Panc1 (cell line): ENCODE measurements around the gene PPP3CB.

Experiments used
- POLR2AphosphoS5 ChIP-seq: IDR thresholded peaks from 2 replicates; pipeline ENCODE4 v1.6.1; 2012; ENCODE audit warnings: mild to moderate bottlenecking, low read depth, low read length, moderate library complexity
- SIN3A ChIP-seq: IDR thresholded peaks from 2 replicates; pipeline ENCODE4 v1.6.1; 2012; ENCODE audit warnings: low read depth, mild to moderate bottlenecking, low read length, moderate library complexity, borderline replicate concordance; ENCODE audit not compliant: insufficient read depth
- TCF7L2 ChIP-seq: IDR thresholded peaks from 2 replicates; pipeline ENCODE4 v1.6.1; 2011; ENCODE audit warnings: mild to moderate bottlenecking, low read depth, low read length, inconsistent platforms
- TF ChIP-seq, protein P1 (sequence below): fragments of 450-650 bp; IDR thresholded peaks from 2 replicates; pipeline ENCODE4 v1.5.1; 2017; ENCODE audit warnings: mild to moderate bottlenecking

- TF ChIP-seq, protein P1, sequence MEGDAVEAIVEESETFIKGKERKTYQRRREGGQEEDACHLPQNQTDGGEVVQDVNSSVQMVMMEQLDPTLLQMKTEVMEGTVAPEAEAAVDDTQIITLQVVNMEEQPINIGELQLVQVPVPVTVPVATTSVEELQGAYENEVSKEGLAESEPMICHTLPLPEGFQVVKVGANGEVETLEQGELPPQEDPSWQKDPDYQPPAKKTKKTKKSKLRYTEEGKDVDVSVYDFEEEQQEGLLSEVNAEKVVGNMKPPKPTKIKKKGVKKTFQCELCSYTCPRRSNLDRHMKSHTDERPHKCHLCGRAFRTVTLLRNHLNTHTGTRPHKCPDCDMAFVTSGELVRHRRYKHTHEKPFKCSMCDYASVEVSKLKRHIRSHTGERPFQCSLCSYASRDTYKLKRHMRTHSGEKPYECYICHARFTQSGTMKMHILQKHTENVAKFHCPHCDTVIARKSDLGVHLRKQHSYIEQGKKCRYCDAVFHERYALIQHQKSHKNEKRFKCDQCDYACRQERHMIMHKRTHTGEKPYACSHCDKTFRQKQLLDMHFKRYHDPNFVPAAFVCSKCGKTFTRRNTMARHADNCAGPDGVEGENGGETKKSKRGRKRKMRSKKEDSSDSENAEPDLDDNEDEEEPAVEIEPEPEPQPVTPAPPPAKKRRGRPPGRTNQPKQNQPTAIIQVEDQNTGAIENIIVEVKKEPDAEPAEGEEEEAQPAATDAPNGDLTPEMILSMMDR = no peak
- TF ChIP-seq POLR2AphosphoS5 (no peak), TCF7L2 (no peak), SIN3A (no peak)
Observed at GRCh38 chr10:73460897-73461296, 34.9 kb downstream of the PPP3CB start.
